Measurements from ENCODE around the gene ZNF614.

DNA sequence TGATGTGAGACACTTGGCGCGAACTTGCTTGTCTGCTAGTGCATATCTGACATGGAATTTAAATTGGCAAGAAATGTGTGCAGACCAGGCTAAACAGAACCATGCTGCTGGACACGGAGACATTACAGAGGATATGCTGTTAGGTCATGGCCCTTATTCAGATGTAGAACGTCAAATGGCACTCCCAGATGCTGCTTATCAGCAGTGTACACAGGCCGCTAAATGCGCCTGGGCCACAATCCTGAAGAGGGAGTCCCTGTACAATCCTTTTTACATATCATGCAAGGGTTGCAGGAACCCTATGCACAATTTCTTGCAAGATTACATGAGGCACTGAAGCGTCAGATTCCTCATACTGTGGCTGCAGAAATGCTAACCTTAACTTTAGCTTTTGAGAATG lies 50.8 kb downstream of the ZNF614 start:
- TF ChIP-seq, protein P1, sequence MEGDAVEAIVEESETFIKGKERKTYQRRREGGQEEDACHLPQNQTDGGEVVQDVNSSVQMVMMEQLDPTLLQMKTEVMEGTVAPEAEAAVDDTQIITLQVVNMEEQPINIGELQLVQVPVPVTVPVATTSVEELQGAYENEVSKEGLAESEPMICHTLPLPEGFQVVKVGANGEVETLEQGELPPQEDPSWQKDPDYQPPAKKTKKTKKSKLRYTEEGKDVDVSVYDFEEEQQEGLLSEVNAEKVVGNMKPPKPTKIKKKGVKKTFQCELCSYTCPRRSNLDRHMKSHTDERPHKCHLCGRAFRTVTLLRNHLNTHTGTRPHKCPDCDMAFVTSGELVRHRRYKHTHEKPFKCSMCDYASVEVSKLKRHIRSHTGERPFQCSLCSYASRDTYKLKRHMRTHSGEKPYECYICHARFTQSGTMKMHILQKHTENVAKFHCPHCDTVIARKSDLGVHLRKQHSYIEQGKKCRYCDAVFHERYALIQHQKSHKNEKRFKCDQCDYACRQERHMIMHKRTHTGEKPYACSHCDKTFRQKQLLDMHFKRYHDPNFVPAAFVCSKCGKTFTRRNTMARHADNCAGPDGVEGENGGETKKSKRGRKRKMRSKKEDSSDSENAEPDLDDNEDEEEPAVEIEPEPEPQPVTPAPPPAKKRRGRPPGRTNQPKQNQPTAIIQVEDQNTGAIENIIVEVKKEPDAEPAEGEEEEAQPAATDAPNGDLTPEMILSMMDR (IDR thresholded peaks at IDR 0.05 in 2 of 3, conservative IDR thresholded peaks at IDR 0.05 in 1 of 3; ENCODE audit: control insufficient read depth in 2 of 3, extremely low read depth in 1 of 3, insufficient read depth in 1 of 3, low read depth in 3 of 3, low read length in 3 of 3) = no peak
- no peak for TF ChIP-seq ZNF24 (IDR thresholded peaks at IDR 0.05)
- TF ChIP-seq POLR2A (IDR thresholded peaks at IDR 0.05; ENCODE audit: low read depth, low read length) = no peak
- no peak for TF ChIP-seq NFIC (IDR thresholded peaks at IDR 0.05; ENCODE audit: low read depth, low read length)

Data from GM12878 (cell line).